ENCODE results near the gene GPR137B. TPM values are rescaled to one million over a fixed set of nuclear protein-coding genes. Genes with fewer than 3 reads are reported as not detected.

Gene GPR137B
- total and polyA plus RNA-seq, 2 of the 4 experiments (the other 2 are of a cell fraction): 4.5 to 12.3 TPM

DNA sequence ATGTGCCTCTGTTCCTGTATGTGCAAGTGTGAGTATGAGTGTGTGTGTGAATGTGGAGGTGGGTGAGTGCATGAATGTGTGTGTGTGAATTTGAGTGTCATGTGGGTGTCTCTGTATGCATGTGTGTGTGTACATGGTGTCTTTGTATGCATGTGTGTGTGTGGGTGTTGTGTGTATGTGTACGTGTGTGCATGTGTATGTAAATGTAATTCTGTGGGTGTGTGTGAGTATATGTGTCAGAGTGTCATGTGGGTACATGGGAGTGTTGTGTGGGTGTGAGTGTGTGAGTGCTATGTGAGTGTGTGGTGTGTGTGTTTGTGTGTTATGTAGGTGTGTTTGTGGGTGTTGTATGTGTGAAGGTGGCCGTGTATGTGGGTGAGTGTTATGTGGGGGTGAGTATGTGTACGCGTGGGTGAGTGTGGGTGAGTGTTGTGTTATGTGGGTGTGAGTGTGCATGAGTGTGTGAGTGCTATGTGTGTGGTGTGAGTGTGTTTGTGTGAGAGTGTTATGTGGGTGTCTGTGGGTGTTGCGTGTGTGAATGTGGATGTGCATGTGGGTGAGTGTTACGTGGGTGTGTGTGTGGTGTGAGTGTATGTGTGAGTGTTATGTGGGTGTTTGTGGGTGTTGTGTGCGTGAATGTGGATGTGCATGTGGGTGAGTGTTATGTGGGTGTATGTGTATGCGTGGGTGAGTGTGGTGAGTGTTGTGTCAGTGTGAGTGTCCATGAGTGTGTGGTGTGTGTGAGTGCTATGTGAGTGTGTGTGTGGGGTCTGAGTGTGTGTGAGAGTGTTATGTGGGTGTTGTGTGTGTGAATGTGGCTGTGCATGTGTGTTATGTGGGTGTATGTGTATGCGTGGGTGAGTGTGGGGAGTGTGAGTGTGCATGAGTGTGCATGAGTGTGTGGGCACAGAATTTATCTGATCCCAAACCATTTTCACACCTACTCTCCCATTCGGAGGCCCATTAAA is 40.8 kb upstream of the GPR137B start (continued):
- TF ChIP-seq, protein P1, sequence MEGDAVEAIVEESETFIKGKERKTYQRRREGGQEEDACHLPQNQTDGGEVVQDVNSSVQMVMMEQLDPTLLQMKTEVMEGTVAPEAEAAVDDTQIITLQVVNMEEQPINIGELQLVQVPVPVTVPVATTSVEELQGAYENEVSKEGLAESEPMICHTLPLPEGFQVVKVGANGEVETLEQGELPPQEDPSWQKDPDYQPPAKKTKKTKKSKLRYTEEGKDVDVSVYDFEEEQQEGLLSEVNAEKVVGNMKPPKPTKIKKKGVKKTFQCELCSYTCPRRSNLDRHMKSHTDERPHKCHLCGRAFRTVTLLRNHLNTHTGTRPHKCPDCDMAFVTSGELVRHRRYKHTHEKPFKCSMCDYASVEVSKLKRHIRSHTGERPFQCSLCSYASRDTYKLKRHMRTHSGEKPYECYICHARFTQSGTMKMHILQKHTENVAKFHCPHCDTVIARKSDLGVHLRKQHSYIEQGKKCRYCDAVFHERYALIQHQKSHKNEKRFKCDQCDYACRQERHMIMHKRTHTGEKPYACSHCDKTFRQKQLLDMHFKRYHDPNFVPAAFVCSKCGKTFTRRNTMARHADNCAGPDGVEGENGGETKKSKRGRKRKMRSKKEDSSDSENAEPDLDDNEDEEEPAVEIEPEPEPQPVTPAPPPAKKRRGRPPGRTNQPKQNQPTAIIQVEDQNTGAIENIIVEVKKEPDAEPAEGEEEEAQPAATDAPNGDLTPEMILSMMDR (conservative IDR thresholded peaks at IDR 0.05; ENCODE audit: low read depth, low read length): no peak
- no peak for TF ChIP-seq SMC3 (IDR thresholded peaks at IDR 0.05; ENCODE audit: low read depth, low read length)
